ENCODE data around the gene VAPA. TPM values are rescaled to one million over a fixed set of nuclear protein-coding genes. Genes with fewer than 3 reads are reported as not detected.

Gene VAPA
- total and polyA plus RNA-seq, 9 of the 15 experiments (the other 6 are each of a cell fraction or from before 2014, with no cell fraction given): 219 to 902 (median 526) TPM

- no peak for TF ChIP-seq GTF2F1 (IDR thresholded peaks at IDR 0.05; ENCODE audit: low read depth, low read length)
- no peak for TF ChIP-seq FOSL1 (tag; conservative IDR thresholded peaks at IDR 0.05)
- TF ChIP-seq MAFF (IDR thresholded peaks at IDR 0.05; ENCODE audit: low read length): no peak
- TF ChIP-seq KDM1A (IDR thresholded peaks at IDR 0.05): peak; percentile 55 to 71; a peak in 3 of 4 replicates
- TF ChIP-seq ZNF695 (CRISPR knock-in tag; IDR thresholded peaks at IDR 0.05): no peak
- no peak for TF ChIP-seq FOXK2 (conservative IDR thresholded peaks at IDR 0.05 in 1 of 2, IDR thresholded peaks at IDR 0.05 in 1 of 2; ENCODE audit: low read depth in 2 of 2)
- TF ChIP-seq EP400 (IDR thresholded peaks at IDR 0.05): no peak
- TF ChIP-seq ID3 (CRISPR knock-in tag; IDR thresholded peaks at IDR 0.05): no peak
- no peak for TF ChIP-seq ID3 (tag; IDR thresholded peaks at IDR 0.05)
- no peak for TF ChIP-seq PHF8 (IDR thresholded peaks at IDR 0.05; ENCODE audit: borderline replicate concordance, low read length)
- TF ChIP-seq RBM14 (IDR thresholded peaks at IDR 0.05; ENCODE audit: borderline replicate concordance, insufficient read depth, low read depth, low read length): no peak
- no peak for TF ChIP-seq RB1 (IDR thresholded peaks at IDR 0.05; ENCODE audit: low read depth)
- peak; percentile 35; the same call in 1 of the 2 replicates for TF ChIP-seq HMBOX1 (IDR thresholded peaks at IDR 0.05)
- TF ChIP-seq FOXK1 (CRISPR knock-in tag; IDR thresholded peaks at IDR 0.05; ENCODE audit: borderline replicate concordance): no peak
- TF ChIP-seq, protein P1, sequence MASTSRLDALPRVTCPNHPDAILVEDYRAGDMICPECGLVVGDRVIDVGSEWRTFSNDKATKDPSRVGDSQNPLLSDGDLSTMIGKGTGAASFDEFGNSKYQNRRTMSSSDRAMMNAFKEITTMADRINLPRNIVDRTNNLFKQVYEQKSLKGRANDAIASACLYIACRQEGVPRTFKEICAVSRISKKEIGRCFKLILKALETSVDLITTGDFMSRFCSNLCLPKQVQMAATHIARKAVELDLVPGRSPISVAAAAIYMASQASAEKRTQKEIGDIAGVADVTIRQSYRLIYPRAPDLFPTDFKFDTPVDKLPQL (IDR thresholded peaks at IDR 0.05; ENCODE audit: extremely low read depth, insufficient read length): no peak
- TF ChIP-seq RNF219 (CRISPR knock-in tag; IDR thresholded peaks at IDR 0.05): no peak
- TF ChIP-seq LARP7 (IDR thresholded peaks at IDR 0.05): no peak
Observed at GRCh38 chr18:9890957-9891356, 22.9 kb upstream of the VAPA start (continued).
